22Rv1 (cell line): ENCODE results near the gene TRNAU1AP.

Experiments used
- H3K27ac ChIP-seq: fragments of 450-650 bp; 2 replicates; pipeline ENCODE4 v1.5.1; 2017
- ZFX ChIP-seq: fragments of 450-650 bp; IDR thresholded peaks from 2 replicates; pipeline ENCODE4 v1.6.1; 2017; ENCODE audit warnings: antibody characterized with exemption, borderline replicate concordance
- TF ChIP-seq, protein P1 (sequence below): fragments of 450-650 bp; IDR thresholded peaks from 2 replicates; pipeline ENCODE4 v1.5.1; 2017; ENCODE audit warnings: mild to moderate bottlenecking

The TRNAU1AP gene

GRCh38 chr1:28613175-28613574, 60.3 kb downstream of the TRNAU1AP start:
- no peak overlapping the region for H3K27ac ChIP-seq
- TF ChIP-seq ZFX = no peak
- TF ChIP-seq, protein P1, sequence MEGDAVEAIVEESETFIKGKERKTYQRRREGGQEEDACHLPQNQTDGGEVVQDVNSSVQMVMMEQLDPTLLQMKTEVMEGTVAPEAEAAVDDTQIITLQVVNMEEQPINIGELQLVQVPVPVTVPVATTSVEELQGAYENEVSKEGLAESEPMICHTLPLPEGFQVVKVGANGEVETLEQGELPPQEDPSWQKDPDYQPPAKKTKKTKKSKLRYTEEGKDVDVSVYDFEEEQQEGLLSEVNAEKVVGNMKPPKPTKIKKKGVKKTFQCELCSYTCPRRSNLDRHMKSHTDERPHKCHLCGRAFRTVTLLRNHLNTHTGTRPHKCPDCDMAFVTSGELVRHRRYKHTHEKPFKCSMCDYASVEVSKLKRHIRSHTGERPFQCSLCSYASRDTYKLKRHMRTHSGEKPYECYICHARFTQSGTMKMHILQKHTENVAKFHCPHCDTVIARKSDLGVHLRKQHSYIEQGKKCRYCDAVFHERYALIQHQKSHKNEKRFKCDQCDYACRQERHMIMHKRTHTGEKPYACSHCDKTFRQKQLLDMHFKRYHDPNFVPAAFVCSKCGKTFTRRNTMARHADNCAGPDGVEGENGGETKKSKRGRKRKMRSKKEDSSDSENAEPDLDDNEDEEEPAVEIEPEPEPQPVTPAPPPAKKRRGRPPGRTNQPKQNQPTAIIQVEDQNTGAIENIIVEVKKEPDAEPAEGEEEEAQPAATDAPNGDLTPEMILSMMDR = no peak
